Right cardiac atrium (tissue), 5 donors: ENCODE results near the gene ZSCAN18. TPM values are rescaled to one million over a fixed set of nuclear protein-coding genes. Genes with fewer than 3 reads are reported as not detected.

Source experiments
- ATAC-seq, 2 donors: fragments of 200-7000 bp; cut with Tn5 transposase; one replicate each; pipeline versions ENCODE4 v1.8.0 to v1.9.1; 2020; ENCODE audit warnings: moderate library complexity in 2 of 2, mild to moderate bottlenecking in 1 of 2
- DNase-seq, 3 donors: peaks; one replicate each; pipeline ENCODE4 v3.0.0-alpha.2; 2020
- H3K27ac ChIP-seq: one replicate; pipeline ENCODE4 v1.5.1; 2013; ENCODE audit warnings: mild to moderate bottlenecking, low read length, control low read depth, moderate library complexity
- H3K27me3 ChIP-seq: one replicate; pipeline ENCODE4 v1.6.1; 2013; ENCODE audit not compliant: control insufficient read depth, insufficient read depth
- H3K4me1 ChIP-seq: one replicate; pipeline ENCODE4 v1.6.1; 2013; ENCODE audit warnings: low read length; ENCODE audit not compliant: control insufficient read depth, insufficient read depth
- H3K4me3 ChIP-seq: one replicate; pipeline ENCODE4 v1.5.1; 2013; ENCODE audit warnings: low read length, control low read depth
- H3K9me3 ChIP-seq: one replicate; pipeline ENCODE4 v1.6.1; 2013; ENCODE audit warnings: low read length; ENCODE audit not compliant: control insufficient read depth
- WGBS: extraction: QIAGEN DNeasy Blood & Tissue Kit; methylation state at CpG from one replicate; pipeline ENCODE4 v1.1.7; 2013; 5-methylcytosine and 5-hydroxymethylcytosine counted together
- intact Hi-C, 4 donors: fragments of 100-400 bp; cut with DNase I; formaldehyde crosslinking; loops; one replicate each; pipeline versions ENCODE4 v1.11.0 to v1.14.0; 2022 to 2023
- polyA plus RNA-seq: library from polyadenylated mRNA; stranded (reverse); fragments of 200-250 nt; gene quantifications from one replicate; pipeline ENCODE4 v1.2.3, GENCODE V29; 2013
- total RNA-seq, 4 donors: library from RNA; stranded (reverse); fragmentation: NEBNext Ultra II Directional; extraction: Animal tissue kit (Norgen Biotek cat#: 25700); gene quantifications; one replicate each; pipeline ENCODE4 v1.2.1, GENCODE V29; 2021
- donor health status: healthy with polysubstance abuse.
- donor health status: DM: no; HTN: yes; CAD: no.
- donor health status: DM: no; HTN: no; CAD: no.
- donor health status: DM: no; HTN: yes; CAD: no; lungs with severe emphysema.
- donor health status: DM: yes; HTN: yes; CAD: no.

Gene ZSCAN18
- total and polyA plus RNA-seq, 5 donors = 63.7 to 89.7 (median 85.4) TPM

DNA sequence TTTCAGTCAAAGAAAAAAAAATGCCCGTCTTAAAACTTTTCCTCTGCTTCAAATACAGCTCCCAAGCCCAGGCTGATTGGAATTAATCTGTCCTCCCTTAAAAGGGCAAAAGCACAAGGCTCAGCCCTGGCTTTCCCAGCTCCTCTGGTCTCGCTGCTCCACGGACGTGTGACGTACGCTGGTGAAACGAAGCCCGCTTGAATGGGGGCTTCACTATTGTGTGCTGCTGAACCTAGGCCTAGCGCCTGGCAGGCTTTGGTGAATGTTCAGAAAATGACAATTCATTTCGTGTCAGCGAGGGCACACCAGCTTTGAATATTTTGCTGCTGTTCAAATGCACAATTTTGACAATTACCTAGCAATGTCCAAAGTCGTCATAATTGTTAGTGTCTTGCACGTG lies 39.6 kb downstream of the ZSCAN18 start:
- no peaks in the 10 kb centered on the region for H3K27me3 ChIP-seq
- intact Hi-C loops = no loop called here
- no peaks in the 10 kb centered on the region for H3K4me1 ChIP-seq
- peak overlapping the region; percentile 82 for H3K27ac ChIP-seq
- DNase-seq (no peak), ATAC-seq (no peak)
- 91% methylated on average over 13 of the region's 13 CpGs for WGBS
- H3K4me3 ChIP-seq = peak overlapping the region; percentile 56
- no peaks in the 10 kb centered on the region for H3K9me3 ChIP-seq

DNA sequence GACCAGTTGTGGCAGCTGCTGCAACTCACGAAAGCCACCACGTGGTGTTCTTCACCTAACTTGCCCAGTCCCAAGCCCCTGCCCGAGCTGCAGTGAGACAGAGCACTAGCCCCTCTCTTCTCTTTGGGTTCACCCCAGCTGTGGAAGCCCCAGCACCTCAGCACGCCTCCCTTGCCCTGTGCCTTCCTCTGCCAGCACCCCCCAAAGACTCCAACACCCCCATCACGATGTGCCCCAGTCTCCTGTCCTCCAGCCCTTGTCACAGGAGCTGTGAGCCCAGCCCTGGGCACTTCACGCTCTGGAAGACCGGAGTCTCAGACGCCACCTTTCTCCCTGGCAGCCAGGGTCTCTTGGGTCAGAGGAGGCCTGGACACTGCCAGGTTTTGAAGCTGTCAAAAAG lies 41.2 kb downstream of the ZSCAN18 start:
- H3K27ac ChIP-seq = no peak overlapping the region
- WGBS = 95% methylated on average over 8 of the region's 8 CpGs
- H3K4me3 ChIP-seq = no peak overlapping the region
- no peaks in the 10 kb centered on the region for H3K9me3 ChIP-seq
- ATAC-seq = no peak
- DNase-seq = no peak
- intact Hi-C loops = no loop called here
- no peaks in the 10 kb centered on the region for H3K4me1 ChIP-seq
- H3K27me3 ChIP-seq = no peaks in the 10 kb centered on the region

DNA sequence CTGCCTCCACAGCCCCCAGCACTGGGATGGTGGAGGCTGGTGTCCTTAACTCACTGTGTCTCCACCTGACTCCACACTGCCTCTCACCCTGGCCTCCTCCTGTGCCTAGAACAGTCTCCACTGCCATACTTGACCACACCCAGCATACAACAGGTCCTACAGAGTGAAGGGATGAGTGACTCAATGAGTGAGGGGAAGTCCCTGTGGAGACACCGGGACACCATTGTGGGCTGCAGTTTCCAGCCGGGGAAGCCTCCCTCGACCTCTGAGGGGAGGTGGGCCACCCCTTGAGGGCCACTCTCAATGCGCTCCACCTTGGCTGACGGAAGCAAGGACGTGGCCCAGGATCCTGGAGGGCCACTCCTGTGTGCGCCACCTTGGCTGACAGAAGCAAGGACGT lies 41.8 kb downstream of the ZSCAN18 start:
- Histone ChIP-seq H3K9me3 (no peaks in the 10 kb centered on the region), H3K4me3 (no peak overlapping the region), H3K27ac (no peak overlapping the region), H3K27me3 (no peaks in the 10 kb centered on the region), H3K4me1 (no peaks in the 10 kb centered on the region)
- no peak for DNase-seq
- no peak for ATAC-seq
- 89% methylated on average over 8 of the region's 8 CpGs for WGBS
- intact Hi-C loops = no loop called here

DNA sequence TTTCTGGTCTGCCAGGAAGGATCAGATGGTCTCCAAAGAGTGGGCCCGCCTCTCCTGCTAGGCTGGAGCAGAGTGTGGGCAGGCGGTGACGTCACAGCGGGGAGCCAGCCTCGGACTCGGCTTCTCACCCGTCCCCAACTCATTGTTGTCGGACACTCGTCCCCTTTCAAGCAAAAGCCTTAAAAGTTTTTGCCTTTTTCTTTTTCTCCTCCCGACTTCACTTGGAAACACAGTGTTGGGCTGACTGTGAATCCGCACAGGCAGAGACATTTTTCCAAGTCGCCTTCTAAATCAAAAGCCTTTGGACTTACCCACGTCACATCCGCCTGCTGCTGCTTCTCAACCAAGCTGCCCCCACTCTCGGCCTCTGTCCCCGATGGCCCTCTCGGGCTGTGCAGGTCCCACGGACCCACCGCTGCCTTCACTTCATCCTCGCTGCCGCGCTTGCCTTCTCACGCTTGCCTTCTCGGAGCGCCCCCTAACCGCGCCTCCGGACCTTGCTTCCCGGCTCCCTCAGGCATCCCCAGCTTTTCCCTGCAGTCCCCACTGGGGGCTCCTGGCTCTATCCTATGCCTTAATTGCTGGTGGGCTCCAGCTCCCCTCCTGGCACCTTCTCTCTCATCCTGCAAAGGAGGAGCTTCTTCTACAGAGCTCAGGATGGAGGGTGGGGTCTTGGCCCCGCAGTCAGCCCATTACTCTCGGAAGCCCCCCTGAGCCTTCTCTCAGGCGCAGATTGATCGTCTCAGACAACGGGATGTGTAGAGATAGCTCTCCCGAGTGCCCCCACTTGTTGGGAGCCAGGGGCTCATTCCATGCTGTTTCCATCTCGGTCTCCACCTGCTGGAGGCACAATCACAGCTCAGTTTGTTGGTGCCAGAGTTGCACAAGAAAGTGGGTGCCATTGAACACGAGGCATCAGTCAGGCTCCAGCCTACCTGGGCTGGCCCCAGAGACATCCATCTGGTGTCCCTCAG lies 42.8 kb downstream of the ZSCAN18 start:
- H3K4me3 ChIP-seq = peak overlapping the region; percentile 51
- H3K27me3 ChIP-seq = no peaks in the 10 kb centered on the region
- DNase-seq (peak; percentile 66 to 83 (median 79)), ATAC-seq (peak in 1 of 2 donors; percentile 44)
- intact Hi-C loops = no loop called here
- WGBS = 23% methylated on average over 37 of the region's 37 CpGs
- no peaks in the 10 kb centered on the region for H3K9me3 ChIP-seq
- peak overlapping the region; percentile 77 for H3K27ac ChIP-seq
- no peaks in the 10 kb centered on the region for H3K4me1 ChIP-seq

- intact Hi-C loops = no loop called here
- H3K4me1 ChIP-seq = no peaks in the 10 kb centered on the region
- H3K9me3 ChIP-seq = no peaks in the 10 kb centered on the region
- H3K27me3 ChIP-seq = no peaks in the 10 kb centered on the region
- ATAC-seq (no peak), DNase-seq (no peak)
- H3K4me3 ChIP-seq = no peak overlapping the region
- no peak overlapping the region for H3K27ac ChIP-seq
- WGBS = 93% methylated on average over 30 of the region's 30 CpGs
Observed at GRCh38 chr19:58053480-58054156, 44.4 kb downstream of the ZSCAN18 start.

GRCh38 chr19:58052256-58052655 lies 45.8 kb downstream of the ZSCAN18 start:
- no peak overlapping the region for H3K4me3 ChIP-seq
- DNase-seq (no peak), ATAC-seq (no peak)
- no peaks in the 10 kb centered on the region for H3K9me3 ChIP-seq
- no peak overlapping the region for H3K27ac ChIP-seq
- H3K27me3 ChIP-seq = no peaks in the 10 kb centered on the region
- intact Hi-C loops = loop anchor here in 1 of 4 donors (1.0 kb wide), 1 partner anchor 34 kb away; no protein-coding TSS in a partner anchor
- 99% methylated on average over 16 of the region's 16 CpGs for WGBS
- no peaks in the 10 kb centered on the region for H3K4me1 ChIP-seq

GRCh38 chr19:58047672-58048071 lies 50.4 kb downstream of the ZSCAN18 start:
- H3K27me3 ChIP-seq = no peaks in the 10 kb centered on the region
- H3K4me3 ChIP-seq = no peak overlapping the region
- H3K9me3 ChIP-seq = peaks cover 3% of the 10 kb centered on the region
- DNase-seq = no peak
- WGBS = 95% methylated on average over 12 of the region's 12 CpGs
- no peaks in the 10 kb centered on the region for H3K4me1 ChIP-seq
- H3K27ac ChIP-seq = no peak overlapping the region
- intact Hi-C loops = no loop called here
- no peak for ATAC-seq

- no peaks in the 10 kb centered on the region for H3K4me1 ChIP-seq
- intact Hi-C loops = no loop called here
- H3K4me3 ChIP-seq = no peak overlapping the region
- WGBS = 85% methylated on average over 7 of the region's 7 CpGs
- no peaks in the 10 kb centered on the region for H3K27me3 ChIP-seq
- ATAC-seq (no peak), DNase-seq (no peak)
- H3K9me3 ChIP-seq = peaks cover 3% of the 10 kb centered on the region
- no peak overlapping the region for H3K27ac ChIP-seq
Observed at GRCh38 chr19:58046856-58047255, 51.2 kb downstream of the ZSCAN18 start.

GRCh38 chr19:58045411-58046050 lies 52.5 kb downstream of the ZSCAN18 start:
- Histone ChIP-seq H3K4me3 (no peak overlapping the region), H3K27ac (no peak overlapping the region), H3K4me1 (no peaks in the 10 kb centered on the region), H3K27me3 (no peaks in the 10 kb centered on the region), H3K9me3 (peaks cover 3% of the 10 kb centered on the region)
- no peak for ATAC-seq
- no peak for DNase-seq
- 94% methylated on average over 24 of the region's 24 CpGs for WGBS
- intact Hi-C loops = no loop called here

GRCh38 chr19:58044886-58045285 lies 53.1 kb downstream of the ZSCAN18 start:
- no peaks in the 10 kb centered on the region for H3K4me1 ChIP-seq
- H3K9me3 ChIP-seq = peaks cover 3% of the 10 kb centered on the region
- DNase-seq (no peak), ATAC-seq (no peak)
- no peak overlapping the region for H3K27ac ChIP-seq
- H3K4me3 ChIP-seq = no peak overlapping the region
- no peaks in the 10 kb centered on the region for H3K27me3 ChIP-seq
- intact Hi-C loops = no loop called here
- WGBS = 92% methylated on average over 26 of the region's 26 CpGs

DNA sequence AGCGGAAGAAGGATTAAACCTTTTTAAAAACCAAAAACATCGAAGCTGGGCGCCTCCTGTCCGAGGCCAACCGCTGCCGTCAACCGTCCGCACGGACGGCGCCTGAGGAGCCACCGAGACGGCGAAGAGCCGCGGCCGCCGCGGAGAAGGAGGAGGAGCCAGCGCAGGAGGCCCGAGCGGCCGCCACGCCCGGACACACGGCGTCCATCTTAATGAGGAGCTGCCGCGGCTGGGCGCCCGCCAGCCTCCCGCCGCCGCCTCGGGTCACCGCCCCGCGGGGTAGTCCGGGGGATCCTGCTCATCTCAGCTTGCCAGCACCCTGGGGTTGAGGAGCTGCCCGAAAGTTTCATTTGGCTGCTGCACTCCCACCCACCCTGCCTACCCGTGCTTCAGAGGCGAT lies 53.6 kb downstream of the ZSCAN18 start:
- intact Hi-C loops = no loop called here
- H3K9me3 ChIP-seq = peaks cover 3% of the 10 kb centered on the region
- no peaks in the 10 kb centered on the region for H3K27me3 ChIP-seq
- DNase-seq = no peak
- no peak overlapping the region for H3K27ac ChIP-seq
- no peak for ATAC-seq
- H3K4me1 ChIP-seq = no peaks in the 10 kb centered on the region
- WGBS = 54% methylated on average over 41 of the region's 42 CpGs
- H3K4me3 ChIP-seq = no peak overlapping the region
